HepG2 (cell line): ENCODE data around the gene CCDC57. TPM values are rescaled to one million over a fixed set of nuclear protein-coding genes. Genes with fewer than 3 reads are reported as not detected.

ENCODE experiments used
- BRCA1 ChIP-seq: sonication (generic); formaldehyde crosslinking; IDR thresholded peaks from 2 replicates; pipeline ENCODE4 v1.4.0; 2020; ENCODE audit warnings: missing genetic modification reagents
- FUBP1 ChIP-seq: sonication (generic); formaldehyde crosslinking; IDR thresholded peaks from 2 replicates; pipeline ENCODE4 v1.5.1; 2020; ENCODE audit warnings: missing genetic modification reagents, mild to moderate bottlenecking, borderline replicate concordance
- HOXA3 ChIP-seq: sonication (generic); formaldehyde crosslinking; IDR thresholded peaks from 2 replicates; pipeline ENCODE4 v1.5.0; 2020; ENCODE audit warnings: missing genetic modification reagents
- KDM5A ChIP-seq: fragments of 200-600 bp; sonication (generic); IDR thresholded peaks from 2 replicates; pipeline ENCODE4 v1.7.0; 2018; ENCODE audit warnings: antibody characterized with exemption, mild to moderate bottlenecking, low read length, borderline replicate concordance
- MEF2D ChIP-seq: sonication (generic); formaldehyde crosslinking; IDR thresholded peaks from 2 replicates; pipeline ENCODE4 v1.5.1; 2020; ENCODE audit warnings: mild to moderate bottlenecking, missing genetic modification reagents
- NFRKB ChIP-seq: fragments of 450-650 bp; IDR thresholded peaks from 2 replicates; pipeline ENCODE4 v1.6.1; 2017
- POGK ChIP-seq: sonication (generic); formaldehyde crosslinking; conservative IDR thresholded peaks from 2 replicates; pipeline ENCODE4 v1.8.0; 2022; ENCODE audit warnings: mild to moderate bottlenecking, moderate library complexity, missing genetic modification reagents
- SIN3A ChIP-seq: IDR thresholded peaks from 2 replicates; pipeline ENCODE4 v1.6.1; 2011; ENCODE audit warnings: low read depth, mild to moderate bottlenecking, control low read depth, low read length, borderline replicate concordance
- SIN3B ChIP-seq: fragments of 150-350 bp; IDR thresholded peaks from 2 replicates; pipeline ENCODE4 v1.6.1; 2014; ENCODE audit warnings: low read length
- SNAI1 ChIP-seq: sonication (generic); formaldehyde crosslinking; IDR thresholded peaks from 2 replicates; pipeline ENCODE4 v1.5.0; 2020; ENCODE audit warnings: mild to moderate bottlenecking, missing genetic modification reagents, borderline replicate concordance
- USF2 ChIP-seq, 2 experiments: sonication (generic) in 1 of 2; formaldehyde crosslinking in 1 of 2; IDR thresholded peaks; 2 replicates each; pipeline versions ENCODE4 v1.5.1 to v1.6.1; 2011 to 2020; ENCODE audit warnings: borderline replicate concordance in 1 of 2, low read depth in 1 of 2, low read length in 1 of 2, mild to moderate bottlenecking in 1 of 2, missing genetic modification reagents in 1 of 2, moderate library complexity in 1 of 2
- ZBTB20 ChIP-seq: sonication (generic); formaldehyde crosslinking; IDR thresholded peaks from 2 replicates; pipeline ENCODE4 v1.8.1; 2023; ENCODE audit warnings: missing genetic modification reagents, low read depth, mild to moderate bottlenecking, borderline replicate concordance
- ZFX ChIP-seq: sonication (generic); formaldehyde crosslinking; IDR thresholded peaks from 2 replicates; pipeline ENCODE4 v1.4.0; 2020; ENCODE audit warnings: mild to moderate bottlenecking, low read depth, missing genetic modification reagents, moderate library complexity
- ZNF331 ChIP-seq: sonication (generic); formaldehyde crosslinking; IDR thresholded peaks from 2 replicates; pipeline ENCODE4 v1.4.0; 2020; ENCODE audit warnings: missing genetic modification reagents
- ZNF547 ChIP-seq: sonication (generic); formaldehyde crosslinking; IDR thresholded peaks from 2 replicates; pipeline ENCODE4 v1.5.1; 2020; ENCODE audit warnings: mild to moderate bottlenecking, missing genetic modification reagents
- ZNF563 ChIP-seq: sonication (generic); formaldehyde crosslinking; IDR thresholded peaks from 2 replicates; pipeline ENCODE4 v1.8.0; 2022; ENCODE audit warnings: mild to moderate bottlenecking, moderate library complexity, missing genetic modification reagents
- ZNF570 ChIP-seq: sonication (generic); formaldehyde crosslinking; IDR thresholded peaks from 2 replicates; pipeline ENCODE4 v1.4.0; 2020; ENCODE audit warnings: mild to moderate bottlenecking, missing genetic modification reagents, borderline replicate concordance
- ZNF768 ChIP-seq: sonication (generic); formaldehyde crosslinking; IDR thresholded peaks from 2 replicates; pipeline ENCODE4 v1.4.0; 2020; ENCODE audit warnings: missing genetic modification reagents
- ZNF883 ChIP-seq: sonication (generic); formaldehyde crosslinking; IDR thresholded peaks from 2 replicates; pipeline ENCODE4 v1.5.1; 2020; ENCODE audit warnings: mild to moderate bottlenecking, missing genetic modification reagents; ENCODE audit errors: not compliant biosample characterization
- polyA plus RNA-seq, 8 experiments: library from polyadenylated mRNA; depleted of rRNA in 3 of 8; stranded (reverse) in 7 of 8; unstranded in 1 of 8; fragments of >200 nt; fragmentation: Illumina TruSeq in 4 of 8; extraction: Trizol in 4 of 8; gene quantifications; 2 replicates each; pipeline versions ENCODE4 v1.2.1 to v1.2.3, GENCODE V29; 2011 to 2016; ENCODE audit warnings: low read depth in 4 of 8, missing spikeins in 1 of 8, mixed read lengths in 1 of 8; ENCODE audit not compliant: insufficient read depth in 1 of 8
- total RNA-seq, 5 experiments: library from RNA; depleted of rRNA; stranded (reverse); fragments of >200 nt; fragmentation: Illumina TruSeq; extraction: Trizol; gene quantifications; 2 replicates each; pipeline ENCODE4 v1.2.3, GENCODE V29; 2016; ENCODE audit warnings: low read depth in 1 of 5
- TF ChIP-seq, protein P1 (sequence below): sonication (generic); formaldehyde crosslinking; conservative IDR thresholded peaks from 2 replicates; pipeline ENCODE4 v1.8.1; 2023; ENCODE audit warnings: missing genetic modification reagents
- TF ChIP-seq, protein P2 (sequence below): sonication (generic); formaldehyde crosslinking; IDR thresholded peaks from 2 replicates; pipeline ENCODE4 v1.4.0; 2020; ENCODE audit warnings: mild to moderate bottlenecking, missing genetic modification reagents

CCDC57 gene
- total and polyA plus RNA-seq, 2 of the 13 experiments (the other 11 are each of a cell fraction or from before 2014, with no cell fraction given) = 59.3 to 59.9 TPM

- TF ChIP-seq FUBP1 (CRISPR knock-in tag) (no peak), SIN3A (peak; percentile 54; the same call in 1 of the 2 replicates), ZBTB20 (CRISPR knock-in tag) (no peak; the same call in none of the 2 replicates), USF2 (IDR thresholded peaks at IDR 0.05; ENCODE audit: low read depth, low read length) (no peak), USF2 (CRISPR knock-in tag; IDR thresholded peaks at IDR 0.05; ENCODE audit: borderline replicate concordance) (peak; percentile 4), SNAI1 (CRISPR knock-in tag) (no peak; the same call in 1 of the 2 replicates), NFRKB (no peak), SIN3B (no peak), ZFX (CRISPR knock-in tag) (peak; percentile 93), ZNF563 (CRISPR knock-in tag) (no peak), MEF2D (CRISPR knock-in tag) (0 out of 2 replicates have a peak, but pooled peaks have one; percentile 38), POGK (CRISPR knock-in tag) (no peak), ZNF768 (CRISPR knock-in tag) (peak; percentile 5; the same call in 1 of the 2 replicates), ZNF547 (no peak), ZNF883 (peak; percentile 85), ZNF570 (no peak), KDM5A (no peak; the same call in 1 of the 2 replicates), HOXA3 (CRISPR knock-in tag) (no peak), BRCA1 (CRISPR knock-in tag) (no peak), ZNF331 (CRISPR knock-in tag) (peak; percentile 63)
- TF ChIP-seq, protein P1, sequence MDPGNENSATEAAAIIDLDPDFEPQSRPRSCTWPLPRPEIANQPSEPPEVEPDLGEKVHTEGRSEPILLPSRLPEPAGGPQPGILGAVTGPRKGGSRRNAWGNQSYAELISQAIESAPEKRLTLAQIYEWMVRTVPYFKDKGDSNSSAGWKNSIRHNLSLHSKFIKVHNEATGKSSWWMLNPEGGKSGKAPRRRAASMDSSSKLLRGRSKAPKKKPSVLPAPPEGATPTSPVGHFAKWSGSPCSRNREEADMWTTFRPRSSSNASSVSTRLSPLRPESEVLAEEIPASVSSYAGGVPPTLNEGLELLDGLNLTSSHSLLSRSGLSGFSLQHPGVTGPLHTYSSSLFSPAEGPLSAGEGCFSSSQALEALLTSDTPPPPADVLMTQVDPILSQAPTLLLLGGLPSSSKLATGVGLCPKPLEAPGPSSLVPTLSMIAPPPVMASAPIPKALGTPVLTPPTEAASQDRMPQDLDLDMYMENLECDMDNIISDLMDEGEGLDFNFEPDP (CRISPR knock-in tag) = 0 out of 2 replicates have a peak, but pooled peaks have one; percentile 46
- TF ChIP-seq, protein P2, sequence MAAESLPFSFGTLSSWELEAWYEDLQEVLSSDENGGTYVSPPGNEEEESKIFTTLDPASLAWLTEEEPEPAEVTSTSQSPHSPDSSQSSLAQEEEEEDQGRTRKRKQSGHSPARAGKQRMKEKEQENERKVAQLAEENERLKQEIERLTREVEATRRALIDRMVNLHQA (CRISPR knock-in tag) = no peak
These were observed 17.3 kb upstream of the CCDC57 start (continued) for GRCh38 chr17:82229698-82230608.
